Stimulated activated CD4-positive, alpha-beta T cell treated with anti-CD3 and anti-CD28 coated beads, TNF-alpha, amount 100 ng/mL, for 48 hours (primary cell): Measurements from ENCODE around the gene ZNF474.

Experiments used
- DNase-seq, 3 donors: peaks; one replicate each; pipeline ENCODE4 v3.0.0-alpha.2; 2020; ENCODE audit warnings: low read depth in 3 of 3

ZNF474 gene

GRCh38 chr5:122118356-122118948, 10.9 kb upstream of the ZNF474 start:
- DNase-seq, result no peak

- DNase-seq, result no peak
Measured at GRCh38 chr5:122119205-122119604, 10.1 kb upstream of the ZNF474 start.

GRCh38 chr5:122120493-122120892, 8.9 kb upstream of the ZNF474 start:
- DNase-seq, result no peak

- no peak for DNase-seq
Measured at GRCh38 chr5:122120957-122121356, 8.4 kb upstream of the ZNF474 start.

GRCh38 chr5:122121479-122122465, 7.6 kb upstream of the ZNF474 start:
- peak in 1 of 3 donors; percentile 9 for DNase-seq

GRCh38 chr5:122124766-122125165, 4.6 kb upstream of the ZNF474 start:
- DNase-seq, result no peak

GRCh38 chr5:122126177-122126755, 3.1 kb upstream of the ZNF474 start:
- DNase-seq, result no peak

- DNase-seq, result no peak
Measured at GRCh38 chr5:122126756-122127321, 2.5 kb upstream of the ZNF474 start.

- DNase-seq, result no peak
Measured at GRCh38 chr5:122130152-122130551, 806 bp downstream of the ZNF474 start.

- DNase-seq, result no peak
Measured at GRCh38 chr5:122137702-122138101, 8.4 kb downstream of the ZNF474 start.

- DNase-seq, result no peak
Measured at GRCh38 chr5:122138356-122138755, 9.0 kb downstream of the ZNF474 start.

GRCh38 chr5:122140900-122141299, 11.6 kb downstream of the ZNF474 start:
- no peak for DNase-seq

GRCh38 chr5:122141751-122142150, 12.4 kb downstream of the ZNF474 start:
- no peak for DNase-seq

- no peak for DNase-seq
Measured at GRCh38 chr5:122142480-122143164, 13.3 kb downstream of the ZNF474 start.

GRCh38 chr5:122144236-122144635, 14.9 kb downstream of the ZNF474 start:
- DNase-seq, result no peak

- DNase-seq, result no peak
Measured at GRCh38 chr5:122145906-122146305, 16.6 kb downstream of the ZNF474 start.

GRCh38 chr5:122149321-122150090, 20.2 kb downstream of the ZNF474 start:
- DNase-seq, result no peak

- DNase-seq, result no peak
Measured at GRCh38 chr5:122150215-122150614, 20.9 kb downstream of the ZNF474 start.

GRCh38 chr5:122151640-122152039, 22.3 kb downstream of the ZNF474 start:
- no peak for DNase-seq

GRCh38 chr5:122152266-122152900, 23.0 kb downstream of the ZNF474 start:
- no peak for DNase-seq
